ENCODE data around the gene FMNL1.

Gene FMNL1

GRCh38 chr17:45267436-45268055 lies 45.9 kb downstream of the FMNL1 start:
- Histone ChIP-seq H3K9ac (ENCODE audit: low read depth, low read length) (no peak overlapping the region), H3K4me1 (ENCODE audit: insufficient read depth, low read length) (0 out of 2 replicates have a peak, but pooled peaks cover 9% of the 10 kb centered on the region), H3K9me3 (ENCODE audit: control insufficient read depth, insufficient read depth, low read length) (no peaks in the 10 kb centered on the region), H3K36me3 (ENCODE audit: insufficient read depth, low read length) (peaks cover 35% of the 10 kb centered on the region)

GRCh38 chr17:45269912-45270311 lies 48.2 kb downstream of the FMNL1 start:
- no peaks in the 10 kb centered on the region for H3K9me3 ChIP-seq (ENCODE audit: control insufficient read depth, insufficient read depth, low read length)
- peaks cover 35% of the 10 kb centered on the region for H3K36me3 ChIP-seq (ENCODE audit: insufficient read depth, low read length)
- H3K9ac ChIP-seq (ENCODE audit: low read depth, low read length): no peak overlapping the region
- no peaks in the 10 kb centered on the region for H3K4me1 ChIP-seq (ENCODE audit: insufficient read depth, low read length)

GRCh38 chr17:45270828-45271418 lies 49.2 kb downstream of the FMNL1 start:
- H3K9me3 ChIP-seq (ENCODE audit: control insufficient read depth, insufficient read depth, low read length): no peaks in the 10 kb centered on the region
- H3K36me3 ChIP-seq (ENCODE audit: insufficient read depth, low read length): peaks cover 32% of the 10 kb centered on the region
- no peaks in the 10 kb centered on the region for H3K4me1 ChIP-seq (ENCODE audit: insufficient read depth, low read length)
- no peak overlapping the region for H3K9ac ChIP-seq (ENCODE audit: low read depth, low read length)

- H3K9me3 ChIP-seq (ENCODE audit: control insufficient read depth, insufficient read depth, low read length): no peaks in the 10 kb centered on the region
- H3K36me3 ChIP-seq (ENCODE audit: insufficient read depth, low read length): peaks cover 27% of the 10 kb centered on the region
- H3K9ac ChIP-seq (ENCODE audit: low read depth, low read length): no peak overlapping the region
- H3K4me1 ChIP-seq (ENCODE audit: insufficient read depth, low read length): no peaks in the 10 kb centered on the region
Observed at GRCh38 chr17:45271603-45272002, 49.9 kb downstream of the FMNL1 start.

- Histone ChIP-seq H3K9me3 (ENCODE audit: control insufficient read depth, insufficient read depth, low read length) (no peaks in the 10 kb centered on the region), H3K9ac (ENCODE audit: low read depth, low read length) (no peak overlapping the region), H3K4me1 (ENCODE audit: insufficient read depth, low read length) (peaks cover 5% of the 10 kb centered on the region; the same call in 1 of the 2 replicates), H3K36me3 (ENCODE audit: insufficient read depth, low read length) (peaks cover 19% of the 10 kb centered on the region; the same call in 1 of the 2 replicates)
Observed at GRCh38 chr17:45273551-45273957, 51.9 kb downstream of the FMNL1 start.

GRCh38 chr17:45274033-45274432 lies 52.3 kb downstream of the FMNL1 start:
- H3K9ac ChIP-seq (ENCODE audit: low read depth, low read length): no peak overlapping the region
- no peaks in the 10 kb centered on the region for H3K9me3 ChIP-seq (ENCODE audit: control insufficient read depth, insufficient read depth, low read length)
- H3K36me3 ChIP-seq (ENCODE audit: insufficient read depth, low read length): peaks cover 14% of the 10 kb centered on the region; the same call in 1 of the 2 replicates
- peaks cover 5% of the 10 kb centered on the region; the same call in 1 of the 2 replicates for H3K4me1 ChIP-seq (ENCODE audit: insufficient read depth, low read length)

- Histone ChIP-seq H3K36me3 (ENCODE audit: insufficient read depth, low read length) (peaks cover 3% of the 10 kb centered on the region; the same call in 1 of the 2 replicates), H3K9me3 (ENCODE audit: control insufficient read depth, insufficient read depth, low read length) (no peaks in the 10 kb centered on the region), H3K9ac (ENCODE audit: low read depth, low read length) (no peak overlapping the region), H3K4me1 (ENCODE audit: insufficient read depth, low read length) (peaks cover 5% of the 10 kb centered on the region; the same call in 1 of the 2 replicates)
Observed at GRCh38 chr17:45276031-45276430, 54.3 kb downstream of the FMNL1 start.

- Histone ChIP-seq H3K4me1 (ENCODE audit: insufficient read depth, low read length) (peaks cover 5% of the 10 kb centered on the region; the same call in 1 of the 2 replicates), H3K36me3 (ENCODE audit: insufficient read depth, low read length) (peaks cover 1% of the 10 kb centered on the region; the same call in 1 of the 2 replicates), H3K9me3 (ENCODE audit: control insufficient read depth, insufficient read depth, low read length) (no peaks in the 10 kb centered on the region), H3K9ac (ENCODE audit: low read depth, low read length) (no peak overlapping the region)
Observed at GRCh38 chr17:45277216-45277849, 55.6 kb downstream of the FMNL1 start.

GRCh38 chr17:45277992-45278391 lies 56.3 kb downstream of the FMNL1 start:
- Histone ChIP-seq H3K36me3 (ENCODE audit: insufficient read depth, low read length) (peaks cover 4% of the 10 kb centered on the region), H3K9ac (ENCODE audit: low read depth, low read length) (no peak overlapping the region), H3K9me3 (ENCODE audit: control insufficient read depth, insufficient read depth, low read length) (no peaks in the 10 kb centered on the region), H3K4me1 (ENCODE audit: insufficient read depth, low read length) (peaks cover 5% of the 10 kb centered on the region; the same call in 1 of the 2 replicates)

GRCh38 chr17:45279898-45280297 lies 58.2 kb downstream of the FMNL1 start:
- Histone ChIP-seq H3K9me3 (ENCODE audit: control insufficient read depth, insufficient read depth, low read length) (no peaks in the 10 kb centered on the region), H3K36me3 (ENCODE audit: insufficient read depth, low read length) (peaks cover 20% of the 10 kb centered on the region), H3K4me1 (ENCODE audit: insufficient read depth, low read length) (peaks cover 5% of the 10 kb centered on the region; the same call in 1 of the 2 replicates), H3K9ac (ENCODE audit: low read depth, low read length) (no peak overlapping the region)

- no peaks in the 10 kb centered on the region for H3K9me3 ChIP-seq (ENCODE audit: control insufficient read depth, insufficient read depth, low read length)
- H3K9ac ChIP-seq (ENCODE audit: low read depth, low read length): no peak overlapping the region
- peaks cover 34% of the 10 kb centered on the region for H3K36me3 ChIP-seq (ENCODE audit: insufficient read depth, low read length)
- no peaks in the 10 kb centered on the region for H3K4me1 ChIP-seq (ENCODE audit: insufficient read depth, low read length)
Observed at GRCh38 chr17:45282683-45283644, 61.3 kb downstream of the FMNL1 start.

- H3K9ac ChIP-seq (ENCODE audit: low read depth, low read length): no peak overlapping the region
- H3K4me1 ChIP-seq (ENCODE audit: insufficient read depth, low read length): no peaks in the 10 kb centered on the region
- peaks cover 34% of the 10 kb centered on the region for H3K36me3 ChIP-seq (ENCODE audit: insufficient read depth, low read length)
- no peaks in the 10 kb centered on the region for H3K9me3 ChIP-seq (ENCODE audit: control insufficient read depth, insufficient read depth, low read length)
Observed at GRCh38 chr17:45283711-45284110, 62.0 kb downstream of the FMNL1 start.

- Histone ChIP-seq H3K4me1 (ENCODE audit: insufficient read depth, low read length) (no peaks in the 10 kb centered on the region), H3K9me3 (ENCODE audit: control insufficient read depth, insufficient read depth, low read length) (no peaks in the 10 kb centered on the region), H3K36me3 (ENCODE audit: insufficient read depth, low read length) (peaks cover 34% of the 10 kb centered on the region), H3K9ac (ENCODE audit: low read depth, low read length) (no peak overlapping the region)
Observed at GRCh38 chr17:45284176-45285140, 62.8 kb downstream of the FMNL1 start.
